GM10266 (cell line): ENCODE results near the gene SEC11A.

Experiments used
- DNase-seq: peaks from one replicate; pipeline ENCODE4 v3.0.0; 2012; ENCODE audit errors: extremely low spot score
- TF ChIP-seq, protein P1 (sequence below): IDR thresholded peaks from 2 replicates; pipeline ENCODE4 v1.5.1; 2012; ENCODE audit warnings: mild to moderate bottlenecking, low read depth; ENCODE audit not compliant: control insufficient read depth, insufficient read depth; ENCODE audit errors: missing control alignments

SEC11A gene

DNA sequence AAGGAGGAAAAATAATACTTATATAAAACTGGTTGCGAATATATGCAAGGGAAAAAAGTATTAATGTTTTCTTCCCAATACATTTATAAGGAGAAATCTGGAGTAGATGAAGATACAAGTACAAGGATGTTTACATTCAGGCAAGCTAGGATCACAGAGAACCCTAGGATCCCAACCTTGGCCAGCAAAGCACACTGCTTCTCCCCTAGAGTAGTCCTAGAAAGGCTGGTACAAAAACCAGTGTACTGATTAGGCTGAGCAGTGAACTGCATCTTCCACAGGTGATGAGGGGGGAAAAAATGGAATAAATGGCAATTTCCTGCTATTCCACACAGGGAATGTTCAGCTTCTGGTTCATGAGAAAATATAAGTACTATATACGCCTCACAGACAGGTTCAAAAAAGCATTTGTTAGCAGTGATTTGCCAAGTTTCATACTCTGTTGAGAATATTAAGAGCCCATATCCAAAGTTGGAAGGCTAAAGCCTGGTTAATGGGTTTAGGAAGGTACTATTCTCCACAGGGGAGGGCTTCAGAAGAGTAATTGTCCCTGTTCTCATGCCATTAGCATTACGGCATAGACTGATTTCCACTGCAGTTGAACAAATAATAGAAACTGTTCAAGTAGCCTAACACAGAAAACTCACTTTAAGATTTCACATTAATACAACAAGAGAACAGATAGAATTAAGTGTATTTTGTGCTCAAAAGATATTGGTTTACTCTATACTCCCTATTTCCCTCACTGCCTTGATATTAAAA lies 47.5 kb downstream of the SEC11A start:
- TF ChIP-seq, protein P1, sequence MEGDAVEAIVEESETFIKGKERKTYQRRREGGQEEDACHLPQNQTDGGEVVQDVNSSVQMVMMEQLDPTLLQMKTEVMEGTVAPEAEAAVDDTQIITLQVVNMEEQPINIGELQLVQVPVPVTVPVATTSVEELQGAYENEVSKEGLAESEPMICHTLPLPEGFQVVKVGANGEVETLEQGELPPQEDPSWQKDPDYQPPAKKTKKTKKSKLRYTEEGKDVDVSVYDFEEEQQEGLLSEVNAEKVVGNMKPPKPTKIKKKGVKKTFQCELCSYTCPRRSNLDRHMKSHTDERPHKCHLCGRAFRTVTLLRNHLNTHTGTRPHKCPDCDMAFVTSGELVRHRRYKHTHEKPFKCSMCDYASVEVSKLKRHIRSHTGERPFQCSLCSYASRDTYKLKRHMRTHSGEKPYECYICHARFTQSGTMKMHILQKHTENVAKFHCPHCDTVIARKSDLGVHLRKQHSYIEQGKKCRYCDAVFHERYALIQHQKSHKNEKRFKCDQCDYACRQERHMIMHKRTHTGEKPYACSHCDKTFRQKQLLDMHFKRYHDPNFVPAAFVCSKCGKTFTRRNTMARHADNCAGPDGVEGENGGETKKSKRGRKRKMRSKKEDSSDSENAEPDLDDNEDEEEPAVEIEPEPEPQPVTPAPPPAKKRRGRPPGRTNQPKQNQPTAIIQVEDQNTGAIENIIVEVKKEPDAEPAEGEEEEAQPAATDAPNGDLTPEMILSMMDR: no peak
- DNase-seq: no peak

DNA sequence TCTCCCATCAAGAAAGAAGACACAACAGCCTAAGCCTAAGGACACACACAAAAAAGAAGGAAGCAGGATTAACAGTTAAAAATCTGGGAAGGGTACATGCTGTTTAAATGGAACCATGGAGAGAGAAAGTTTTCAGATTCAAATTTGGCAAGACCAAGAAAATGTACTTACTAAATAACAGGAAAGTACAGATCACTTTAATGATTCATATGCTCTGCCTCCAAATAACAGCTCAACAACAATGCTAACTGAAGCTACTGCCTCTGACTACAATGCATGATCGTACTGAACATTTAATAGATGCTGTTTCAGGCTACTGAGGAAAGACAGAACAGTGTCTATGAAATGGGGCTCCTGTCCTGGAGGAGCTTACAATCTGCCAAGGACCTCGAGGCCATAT lies 49.6 kb downstream of the SEC11A start:
- TF ChIP-seq, protein P1: no peak
- no peak for DNase-seq

DNA sequence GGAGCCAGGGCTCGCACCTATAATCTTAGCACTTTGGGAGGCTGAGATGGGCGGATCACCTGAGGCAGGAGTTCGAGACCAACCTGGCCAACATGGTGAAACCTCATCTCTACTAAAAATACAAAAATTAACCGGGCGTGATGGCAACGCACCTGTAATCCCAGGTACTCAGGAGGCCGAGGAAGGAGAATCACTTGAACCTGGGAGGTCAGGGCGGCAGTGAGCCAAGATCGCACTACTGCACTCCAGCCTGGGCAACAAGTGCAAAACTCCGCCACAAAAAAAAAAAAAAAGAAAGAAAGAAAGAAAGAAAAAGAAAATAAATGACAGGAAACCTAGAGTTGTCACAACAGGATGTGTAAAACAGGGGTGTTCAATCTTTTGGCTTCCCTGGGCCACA lies 54.9 kb downstream of the SEC11A start:
- no peak for DNase-seq
- TF ChIP-seq, protein P1: no peak

DNA sequence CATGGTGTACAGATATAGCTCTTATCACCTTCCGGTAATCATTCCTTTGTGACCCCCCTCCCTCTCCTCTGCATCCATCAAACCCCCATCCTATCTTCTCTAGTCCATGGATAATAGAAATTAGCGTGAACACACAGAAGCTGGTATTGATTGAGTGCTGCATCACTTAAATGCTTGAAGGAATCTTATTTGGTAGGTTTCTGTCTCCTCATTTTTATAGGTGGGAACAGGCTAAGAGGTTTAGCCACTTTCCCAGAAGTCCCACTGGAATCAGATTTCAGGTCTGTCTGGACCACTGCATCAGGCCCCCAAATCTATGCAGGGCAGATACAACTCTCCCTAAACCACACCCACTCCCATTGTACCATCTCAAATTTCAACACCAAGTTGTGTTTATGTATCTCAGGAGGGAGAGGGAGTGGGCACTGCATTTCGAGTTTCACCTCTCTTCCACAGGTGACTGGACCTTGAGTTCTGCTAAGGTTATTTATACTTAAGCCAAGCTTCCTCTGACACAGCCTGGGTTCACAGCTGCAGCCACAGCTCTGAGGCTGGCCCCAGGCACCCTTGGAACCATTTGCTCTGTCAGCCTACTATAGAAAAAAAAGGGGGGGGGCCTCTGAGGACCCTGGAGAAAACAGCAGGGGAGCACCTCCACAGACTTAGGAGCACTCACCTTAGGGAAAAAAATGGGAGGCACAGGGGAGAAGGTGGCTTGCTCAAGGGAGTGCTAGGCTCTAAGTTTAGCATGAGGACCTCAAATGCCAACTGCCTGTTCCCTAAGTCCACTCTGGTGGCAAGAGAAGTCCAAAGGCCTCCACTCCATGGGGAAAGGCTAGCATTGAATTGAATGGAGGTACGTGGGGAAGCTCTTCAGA lies 55.8 kb downstream of the SEC11A start:
- no peak for DNase-seq
- TF ChIP-seq, protein P1: no peak

DNA sequence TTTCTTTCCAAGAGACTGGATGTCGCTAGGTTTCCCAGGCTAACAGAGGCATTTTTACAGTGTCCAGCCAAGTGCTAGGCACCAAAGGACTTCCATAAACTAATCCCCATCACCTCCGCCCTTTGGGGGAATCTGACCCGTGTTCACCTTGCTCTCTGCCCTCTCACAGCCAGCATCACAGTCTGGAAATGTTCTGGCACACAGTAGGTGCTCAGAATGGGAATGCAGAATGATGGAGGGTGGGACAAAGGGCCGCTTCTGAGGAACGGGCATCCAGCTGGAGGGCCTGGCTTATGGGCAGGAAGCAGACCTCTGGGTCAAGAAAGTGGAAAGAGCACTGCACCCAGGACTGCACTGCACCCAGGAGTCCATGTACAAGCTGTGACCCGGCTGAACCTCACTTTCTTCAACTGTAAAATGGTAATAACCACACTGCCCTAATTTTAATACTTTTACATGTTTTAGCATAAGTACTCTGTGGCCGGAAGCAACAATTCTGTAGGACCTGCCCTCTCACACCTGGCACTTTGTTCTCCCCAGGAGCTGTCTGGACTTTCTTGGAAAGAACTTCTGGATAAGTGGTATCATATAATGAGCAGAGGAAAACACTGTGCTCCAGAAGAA lies 57.0 kb downstream of the SEC11A start:
- DNase-seq: peak; percentile 31
- TF ChIP-seq, protein P1: no peak

DNA sequence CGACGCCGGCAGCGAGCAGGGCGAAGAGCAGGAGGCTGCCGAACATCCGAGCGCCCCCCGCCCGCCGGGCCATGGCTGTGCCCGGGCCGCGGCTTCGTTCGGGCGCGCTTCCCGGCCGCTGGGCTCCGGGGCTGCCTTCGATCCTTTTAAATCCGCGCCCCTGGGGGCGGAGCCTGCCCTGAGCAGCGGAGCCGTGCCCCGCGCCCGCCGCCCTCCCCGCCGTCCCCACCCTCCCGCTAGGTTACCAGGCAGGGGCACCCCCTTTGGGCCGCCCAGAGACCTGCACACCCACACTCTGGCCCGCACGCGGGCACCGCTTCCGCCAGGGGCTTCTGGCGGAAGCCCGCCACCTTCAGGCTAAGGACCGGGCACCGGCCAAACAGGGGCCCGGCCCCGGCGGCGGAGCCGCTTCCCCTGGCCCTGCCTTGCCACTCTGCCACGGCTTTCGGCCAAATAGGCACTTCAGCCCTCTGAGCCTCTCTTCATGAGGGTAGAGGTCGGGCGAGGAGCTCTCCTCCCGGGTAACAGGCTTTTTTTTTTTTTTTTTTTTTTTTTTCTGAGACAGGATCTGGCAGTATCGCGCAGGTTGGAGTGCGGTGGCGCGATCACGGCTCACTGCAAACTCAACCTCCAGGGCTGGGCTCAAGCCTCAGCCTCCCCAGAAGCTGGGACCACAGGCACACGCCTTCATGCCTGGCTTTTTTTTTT lies 57.7 kb downstream of the SEC11A start, which contains the start of gene NMB:
NMB (minus strand) TSS at position 120 of the 708 bp plus-strand sequence; CDS start at position 73, 47 bp downstream.
- TF ChIP-seq, protein P1: peak; percentile 58
- peak; percentile 83 for DNase-seq
